Keratinocyte (primary cell): ENCODE data around the gene GRB10. TPM values are rescaled to one million over a fixed set of nuclear protein-coding genes. Genes with fewer than 3 reads are reported as not detected.

Source experiments
- DNase-seq: peaks from one replicate; pipeline ENCODE4 v3.0.0-alpha.2; 2011; ENCODE audit warnings: low read depth, missing footprints, low spot score
- FAIRE-seq: peaks from 2 replicates; lab custom pipeline; 2011; peaks lifted over from hg19 to GRCh38; lab: Jason Lieb, UNC
- H2AFZ ChIP-seq: 2 replicates; pipeline ENCODE4 v1.6.0; 2012; ENCODE audit warnings: low read length, control low read depth, inconsistent platforms; ENCODE audit not compliant: control insufficient read depth
- H3K27ac ChIP-seq: 2 replicates; pipeline ENCODE4 v1.5.1; 2011; ENCODE audit warnings: low read length; ENCODE audit not compliant: control insufficient read depth, insufficient read depth
- H3K27me3 ChIP-seq: 3 replicates; pipeline ENCODE4 v1.6.0; 2011; ENCODE audit warnings: low read length; ENCODE audit not compliant: control insufficient read depth, insufficient read depth; ENCODE audit errors: extremely low read depth
- H3K36me3 ChIP-seq, 2 experiments: 2 replicates in 1 of 2; 3 replicates in 1 of 2; pipeline ENCODE4 v1.5.1; 2011; ENCODE audit warnings: low read length in 2 of 2, mild to moderate bottlenecking in 1 of 2; ENCODE audit not compliant: control insufficient read depth in 2 of 2, insufficient read depth in 2 of 2; ENCODE audit errors: extremely low read depth in 1 of 2
- H3K4me1 ChIP-seq: 3 replicates; pipeline ENCODE4 v1.5.1; 2011; ENCODE audit warnings: low read length; ENCODE audit not compliant: control insufficient read depth, insufficient read depth; ENCODE audit errors: extremely low read depth
- H3K4me2 ChIP-seq: 3 replicates; pipeline ENCODE4 v1.6.0; 2011; ENCODE audit warnings: low read depth, low read length; ENCODE audit not compliant: control insufficient read depth, insufficient read depth; ENCODE audit errors: extremely low read depth
- H3K4me3 ChIP-seq, 3 experiments: fragments of 200-600 bp in 1 of 3; sonication (generic) in 1 of 3; 2 replicates in 2 of 3; 3 replicates in 1 of 3; pipeline ENCODE4 v1.5.1; 2011 to 2016; ENCODE audit warnings: low read length in 3 of 3, mild to moderate bottlenecking in 3 of 3, control low read depth in 2 of 3, inconsistent platforms in 1 of 3, low read depth in 1 of 3, mixed read lengths in 1 of 3, mixed run types in 1 of 3, moderate library complexity in 1 of 3; ENCODE audit not compliant: control insufficient read depth in 2 of 3, insufficient read depth in 2 of 3; ENCODE audit errors: extremely low read depth in 1 of 3
- H3K79me2 ChIP-seq: 2 replicates; pipeline ENCODE4 v1.6.0; 2012; ENCODE audit warnings: low read length; ENCODE audit not compliant: control insufficient read depth, insufficient read depth
- H3K9ac ChIP-seq: 3 replicates; pipeline ENCODE4 v1.6.0; 2011; ENCODE audit warnings: low read length; ENCODE audit not compliant: control insufficient read depth, insufficient read depth; ENCODE audit errors: extremely low read depth
- H3K9me1 ChIP-seq: 3 replicates; pipeline ENCODE4 v1.6.0; 2011; ENCODE audit warnings: low read length; ENCODE audit not compliant: control insufficient read depth, insufficient read depth; ENCODE audit errors: extremely low read depth
- H3K9me3 ChIP-seq: 2 replicates; pipeline ENCODE4 v1.5.1; 2012; ENCODE audit warnings: low read depth, low read length; ENCODE audit not compliant: control insufficient read depth
- H4K20me1 ChIP-seq: 3 replicates; pipeline ENCODE4 v1.6.0; 2011; ENCODE audit warnings: low read length; ENCODE audit not compliant: control insufficient read depth, insufficient read depth; ENCODE audit errors: extremely low read depth
- CTCF ChIP-seq, 3 experiments: IDR thresholded peaks in 1 of 3; conservative IDR thresholded peaks in 1 of 3; optimal IDR thresholded peaks in 1 of 3; 2 replicates in 2 of 3; 3 replicates in 1 of 3; pipeline versions ENCODE3 to v1.5.1; 2011; ENCODE audit warnings: low read length in 3 of 3, mild to moderate bottlenecking in 3 of 3, moderate library complexity in 2 of 3, control low read depth in 1 of 3, inconsistent platforms in 1 of 3; ENCODE audit not compliant: insufficient read depth in 2 of 3; ENCODE audit errors: extremely low read depth in 1 of 3
- EZH2 ChIP-seq: IDR thresholded peaks from one replicate; pipeline ENCODE4 v1.6.1; 2012; ENCODE audit warnings: inconsistent platforms, mild to moderate bottlenecking, low read length, moderate library complexity
- dilution Hi-C: fragments of 300-500 bp; cut with MboI; formaldehyde crosslinking; loops from one replicate; pipeline ENCODE4 v1.7.0; 2020; ENCODE audit warnings: low sequenced_read_pairs; ENCODE audit not compliant: extremely low pct_ligation_motif_present
- polyA plus RNA-seq, 5 experiments: library from polyadenylated mRNA; depleted of rRNA in 3 of 5; stranded (reverse) in 3 of 5; stranded (forward) in 1 of 5; unstranded in 1 of 5; fragments of >200 nt; gene quantifications; 1 replicate in 1 of 5; 2 replicates in 3 of 5; 3 replicates in 1 of 5; pipeline versions ENCODE4 v1.2.1 to v1.2.3, GENCODE V29; 2011 to 2012; ENCODE audit warnings: missing spikeins in 2 of 5, low read depth in 1 of 5, low replicate concordance in 1 of 5

The GRB10 gene
- polyA plus RNA-seq, 1 donor (not counting 4 experiments of a cell fraction or from before 2014, with no cell fraction given) = 4.4 TPM

GRCh38 chr7:50540785-50541579 lies 241.7 kb downstream of the GRB10 start:
- TF ChIP-seq EZH2 = no peak
- TF ChIP-seq CTCF (optimal IDR thresholded peaks at IDR 0.05 in 1 of 3, IDR thresholded peaks at IDR 0.05 in 1 of 3, conservative IDR thresholded peaks at IDR 0.05 in 1 of 3; ENCODE audit: extremely low read depth in 1 of 3, insufficient read depth in 2 of 3, low read length in 3 of 3) = no peak
- no peak overlapping the region for H3K4me3 ChIP-seq
- no peaks in the 10 kb centered on the region for H3K79me2 ChIP-seq
- no peaks in the 10 kb centered on the region for H3K4me1 ChIP-seq
- H3K4me2 ChIP-seq = no peak overlapping the region
- H2AFZ ChIP-seq = no peak overlapping the region
- H3K27ac ChIP-seq = no peak overlapping the region
- no peak overlapping the region for H3K9ac ChIP-seq
- no peaks in the 10 kb centered on the region for H3K9me1 ChIP-seq
- dilution Hi-C loops = no loop called here
- no peak for DNase-seq
- no peaks in the 10 kb centered on the region for H3K36me3 ChIP-seq
- no peak for FAIRE-seq
- H3K9me3 ChIP-seq = no peaks in the 10 kb centered on the region
- no peaks in the 10 kb centered on the region for H4K20me1 ChIP-seq
- H3K27me3 ChIP-seq = no peaks in the 10 kb centered on the region

Other genes with a start within 250 kb of the GRB10 start
- gene DDC, start 217.5 kb downstream of the GRB10 start, polyA plus RNA-seq = not detected in 3 replicates